ENCODE results near the gene HKDC1.

DNA sequence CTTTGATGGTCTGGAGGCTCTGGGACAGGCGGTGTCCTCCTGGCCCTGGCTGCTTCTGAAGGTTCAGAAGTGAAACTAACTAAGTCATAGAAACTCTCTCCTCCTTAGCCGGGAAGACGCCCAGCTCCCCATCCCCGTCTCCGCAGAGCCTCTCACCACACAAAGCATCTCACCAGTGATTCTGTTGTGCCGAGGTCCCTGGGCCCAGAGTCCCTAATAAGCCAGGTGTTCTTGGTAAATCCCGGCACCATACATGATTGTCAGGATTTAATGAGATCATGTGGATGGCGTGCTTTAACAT, 9.4 kb downstream of the HKDC1 start:
- TF ChIP-seq CTCF (conservative IDR thresholded peaks at IDR 0.05; ENCODE audit: low read length), result no peak
- TF ChIP-seq EZH2phosphoT487 (IDR thresholded peaks at IDR 0.05; ENCODE audit: borderline replicate concordance, low read depth, low read length), result no peak
